GM23338 (cell line): Measurements from ENCODE around the gene PIAS1. TPM values are rescaled to one million over a fixed set of nuclear protein-coding genes. Genes with fewer than 3 reads are reported as not detected.

Source experiments
- ATAC-seq: fragments of 200-7000 bp; cut with Tn5 transposase; 3 replicates; pipeline ENCODE4 v1.9.1; 2020
- DNase-seq: peaks from one replicate; pipeline ENCODE4 v3.0.0-alpha.2; 2015; ENCODE audit warnings: low spot score
- H2AFZ ChIP-seq: fragments of 200-600 bp; sonication (generic); 2 replicates; pipeline ENCODE4 v1.8.0; 2016; ENCODE audit warnings: antibody characterized with exemption, mild to moderate bottlenecking, moderate library complexity
- H3F3A ChIP-seq: fragments of 200-600 bp; sonication (generic); replicated peaks from 2 replicates; pipeline ENCODE4 v1.8.0; 2017; ENCODE audit warnings: antibody characterized with exemption, mixed run types, low read depth
- H3K27ac ChIP-seq: fragments of 200-600 bp; sonication (generic); 2 replicates; pipeline ENCODE4 v1.6.1; 2016; ENCODE audit warnings: low read depth
- H3K27me3 ChIP-seq: fragments of 200-600 bp; sonication (generic); 2 replicates; pipeline ENCODE4 v1.8.0; 2016; ENCODE audit warnings: mild to moderate bottlenecking, mixed run types, moderate library complexity; ENCODE audit not compliant: insufficient read depth
- H3K36me3 ChIP-seq: fragments of 200-600 bp; sonication (generic); 2 replicates; pipeline ENCODE4 v1.8.0; 2016; ENCODE audit warnings: mild to moderate bottlenecking; ENCODE audit not compliant: insufficient read depth
- H3K4me1 ChIP-seq: fragments of 200-600 bp; sonication (generic); 2 replicates; pipeline ENCODE4 v1.8.0; 2016; ENCODE audit warnings: mild to moderate bottlenecking, moderate library complexity; ENCODE audit not compliant: insufficient read depth
- H3K4me2 ChIP-seq: fragments of 200-600 bp; sonication (generic); 2 replicates; pipeline ENCODE4 v1.7.1; 2017; ENCODE audit warnings: mixed run types
- H3K4me3 ChIP-seq: fragments of 200-600 bp; sonication (generic); 2 replicates; pipeline ENCODE4 v1.6.1; 2016; ENCODE audit warnings: mixed run types
- H3K79me2 ChIP-seq: fragments of 200-600 bp; sonication (generic); replicated peaks from 2 replicates; pipeline ENCODE4 v1.8.0; 2017; ENCODE audit warnings: mild to moderate bottlenecking; ENCODE audit not compliant: insufficient read depth
- H3K9me2 ChIP-seq: fragments of 200-600 bp; sonication (generic); 2 replicates; pipeline ENCODE4 v1.8.0; 2017; ENCODE audit not compliant: insufficient read depth
- H4K20me1 ChIP-seq: fragments of 200-600 bp; sonication (generic); replicated peaks from 2 replicates; pipeline ENCODE4 v1.8.0; 2017; ENCODE audit warnings: mild to moderate bottlenecking; ENCODE audit not compliant: insufficient read depth
- H3K27ac Mint-ChIP-seq: 2 replicates; pipeline ENCODE4 v1.8.0; 2020; ENCODE audit warnings: inconsistent platforms, mild to moderate bottlenecking, moderate library complexity, mixed read lengths
- H3K27me3 Mint-ChIP-seq: 3 replicates; pipeline ENCODE4 v1.8.0; 2022; ENCODE audit warnings: low read depth, mild to moderate bottlenecking, moderate library complexity, mixed read lengths, inconsistent platforms; ENCODE audit not compliant: insufficient read depth, poor library complexity
- H3K36me3 Mint-ChIP-seq: 3 replicates; pipeline ENCODE4 v1.8.0; 2021; ENCODE audit warnings: low read depth, mild to moderate bottlenecking, inconsistent platforms, moderate library complexity, mixed read lengths
- H3K4me1 Mint-ChIP-seq: 3 replicates; pipeline ENCODE4 v1.8.0; 2020; ENCODE audit warnings: mild to moderate bottlenecking, inconsistent platforms, mixed read lengths
- H3K4me3 Mint-ChIP-seq: 3 replicates; pipeline ENCODE4 v1.8.0; 2021; ENCODE audit warnings: moderate library complexity, mild to moderate bottlenecking, inconsistent platforms, mixed read lengths
- H3K9me3 Mint-ChIP-seq: 3 replicates; pipeline ENCODE4 v1.8.0; 2020; ENCODE audit warnings: moderate library complexity, mild to moderate bottlenecking, inconsistent platforms, mixed read lengths
- CREB1 ChIP-seq: fragments of 250-450 bp; sonication (Bioruptor Pico); IDR thresholded peaks from 2 replicates; pipeline ENCODE4 v1.5.0; 2020; ENCODE audit warnings: low read depth, mild to moderate bottlenecking, moderate library complexity
- CTCF ChIP-seq, 2 experiments: fragments of 200-600 bp in 1 of 2; sonication (generic) in 1 of 2; conservative IDR thresholded peaks; 2 replicates each; pipeline versions ENCODE4 v1.5.1 to v1.6.1; 2016 to 2017; ENCODE audit warnings: antibody characterized with exemption in 2 of 2, low read depth in 2 of 2, mild to moderate bottlenecking in 2 of 2, moderate library complexity in 1 of 2
- ETS1 ChIP-seq: IDR thresholded peaks from 2 replicates; pipeline ENCODE4 v1.6.1; 2016; ENCODE audit warnings: antibody characterized with exemption
- EZH2 ChIP-seq: fragments of 200-600 bp; sonication (generic); IDR thresholded peaks from one replicate; pipeline ENCODE4 v1.8.0; 2017; ENCODE audit warnings: antibody characterized with exemption, mild to moderate bottlenecking, low read depth; ENCODE audit not compliant: unreplicated experiment
- EZH2phosphoT487 ChIP-seq: fragments of 200-600 bp; sonication (generic); IDR thresholded peaks from one replicate; pipeline ENCODE4 v1.8.1; 2018; ENCODE audit warnings: antibody characterized with exemption; ENCODE audit not compliant: unreplicated experiment
- JUNB ChIP-seq: IDR thresholded peaks from one replicate; pipeline ENCODE4 v1.6.1; 2016; ENCODE audit warnings: antibody characterized with exemption; ENCODE audit not compliant: unreplicated experiment
- NANOG ChIP-seq: IDR thresholded peaks from 2 replicates; pipeline ENCODE4 v1.6.1; 2016; ENCODE audit warnings: antibody characterized with exemption, borderline replicate concordance
- POLR2AphosphoS5 ChIP-seq: IDR thresholded peaks from 2 replicates; pipeline ENCODE4 v1.6.1; 2016; ENCODE audit warnings: antibody characterized with exemption, low read depth
- REST ChIP-seq: IDR thresholded peaks from one replicate; pipeline ENCODE4 v1.6.1; 2018; ENCODE audit warnings: antibody characterized with exemption; ENCODE audit not compliant: unreplicated experiment
- STAT1 ChIP-seq: IDR thresholded peaks from one replicate; pipeline ENCODE4 v1.6.1; 2016; ENCODE audit warnings: antibody characterized with exemption; ENCODE audit not compliant: unreplicated experiment
- ZNF114 ChIP-seq: fragments of 250-450 bp; sonication (Bioruptor Pico); IDR thresholded peaks from 2 replicates; pipeline ENCODE4 v1.5.0; 2020; ENCODE audit warnings: mild to moderate bottlenecking, moderate library complexity
- ZNF331 ChIP-seq: fragments of 250-450 bp; sonication (Bioruptor Pico); IDR thresholded peaks from 2 replicates; pipeline ENCODE4 v1.5.0; 2020; ENCODE audit warnings: low read depth, mild to moderate bottlenecking, moderate library complexity
- ZNF462 ChIP-seq: fragments of 250-450 bp; sonication (Bioruptor Pico); IDR thresholded peaks from 2 replicates; pipeline ENCODE4 v1.5.0; 2020; ENCODE audit warnings: mild to moderate bottlenecking, moderate library complexity
- polyA plus RNA-seq: library from polyadenylated mRNA; unstranded; fragments of >200 nt; fragmentation: Nextera tagmentation; extraction: Ambion mirVana; gene quantifications from 2 replicates; pipeline ENCODE4 v1.2.1, GENCODE V29; 2016
- total RNA-seq: library from RNA; depleted of rRNA; stranded (reverse); fragments of >200 nt; shearing (Covaris generic); gene quantifications from 2 replicates; pipeline ENCODE4 v1.2.3, GENCODE V29; 2014

The PIAS1 gene
- total and polyA plus RNA-seq, 2 experiments from 2014 or later: 30.7 to 32.1 TPM

GRCh38 chr15:68203486-68203885 lies 149.4 kb downstream of the PIAS1 start:
- TF ChIP-seq EZH2phosphoT487 (no peak), REST (no peak), ZNF114 (CRISPR knock-in tag) (no peak), POLR2AphosphoS5 (no peak), JUNB (no peak), ZNF331 (CRISPR knock-in tag) (no peak), NANOG (no peak), STAT1 (no peak), EZH2 (no peak), CREB1 (CRISPR knock-in tag) (no peak), ZNF462 (CRISPR knock-in tag) (no peak), CTCF (conservative IDR thresholded peaks at IDR 0.05; ENCODE audit: low read depth in 2 of 2) (no peak), ETS1 (no peak)
- H3K9me2 ChIP-seq: no peaks in the 10 kb centered on the region
- DNase-seq: no peak
- no peak for ATAC-seq
- H3K27ac ChIP-seq: no peak overlapping the region
- Mint-ChIP-seq H3K4me1 (peaks cover 64% of the 10 kb centered on the region), H3K9me3 (no peaks in the 10 kb centered on the region), H3K27ac (no peak overlapping the region; the same call in 1 of the 2 replicates), H3K4me3 (no peak overlapping the region), H3K27me3 (peaks cover 22% of the 10 kb centered on the region), H3K36me3 (peaks cover 6% of the 10 kb centered on the region; the same call in 2 of the 3 replicates)
- H3K4me3 ChIP-seq: no peak overlapping the region
- peaks cover 45% of the 10 kb centered on the region for H3K4me1 ChIP-seq
- no peak overlapping the region for H2AFZ ChIP-seq
- no peaks in the 10 kb centered on the region for H3K36me3 ChIP-seq
- peaks cover 26% of the 10 kb centered on the region for H4K20me1 ChIP-seq
- no peak overlapping the region for H3K4me2 ChIP-seq
- no peaks in the 10 kb centered on the region for H3K27me3 ChIP-seq
- peaks cover 20% of the 10 kb centered on the region for H3K79me2 ChIP-seq
- peaks cover 8% of the 10 kb centered on the region; the same call in 1 of the 2 replicates for H3F3A ChIP-seq
